Peyer's patch (tissue), 4 donors: ENCODE data around the gene TNS3.

Experiments used
- POLR2A ChIP-seq, 2 donors: fragments of 450-650 bp; IDR thresholded peaks; one replicate each; pipeline ENCODE4 v1.5.1; 2017; ENCODE audit warnings: antibody characterized with exemption in 2 of 2, mild to moderate bottlenecking in 2 of 2, moderate library complexity in 2 of 2
- TF ChIP-seq, protein P1 (sequence below), 6 experiments: fragments of 450-650 bp in 4 of 6; fragments of 200-600 bp in 2 of 6; sonication (generic) in 1 of 6; IDR thresholded peaks; one replicate each; pipeline ENCODE4 v1.5.1; 2017 to 2019; ENCODE audit warnings: antibody characterized with exemption in 6 of 6, mild to moderate bottlenecking in 3 of 6, moderate library complexity in 1 of 6

- TF ChIP-seq, protein P1, sequence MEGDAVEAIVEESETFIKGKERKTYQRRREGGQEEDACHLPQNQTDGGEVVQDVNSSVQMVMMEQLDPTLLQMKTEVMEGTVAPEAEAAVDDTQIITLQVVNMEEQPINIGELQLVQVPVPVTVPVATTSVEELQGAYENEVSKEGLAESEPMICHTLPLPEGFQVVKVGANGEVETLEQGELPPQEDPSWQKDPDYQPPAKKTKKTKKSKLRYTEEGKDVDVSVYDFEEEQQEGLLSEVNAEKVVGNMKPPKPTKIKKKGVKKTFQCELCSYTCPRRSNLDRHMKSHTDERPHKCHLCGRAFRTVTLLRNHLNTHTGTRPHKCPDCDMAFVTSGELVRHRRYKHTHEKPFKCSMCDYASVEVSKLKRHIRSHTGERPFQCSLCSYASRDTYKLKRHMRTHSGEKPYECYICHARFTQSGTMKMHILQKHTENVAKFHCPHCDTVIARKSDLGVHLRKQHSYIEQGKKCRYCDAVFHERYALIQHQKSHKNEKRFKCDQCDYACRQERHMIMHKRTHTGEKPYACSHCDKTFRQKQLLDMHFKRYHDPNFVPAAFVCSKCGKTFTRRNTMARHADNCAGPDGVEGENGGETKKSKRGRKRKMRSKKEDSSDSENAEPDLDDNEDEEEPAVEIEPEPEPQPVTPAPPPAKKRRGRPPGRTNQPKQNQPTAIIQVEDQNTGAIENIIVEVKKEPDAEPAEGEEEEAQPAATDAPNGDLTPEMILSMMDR (IDR thresholded peaks at IDR 0.05) = no peak
- no peak for TF ChIP-seq POLR2A (IDR thresholded peaks at IDR 0.05)
Observed at GRCh38 chr7:47371317-47371716, 210.6 kb downstream of the TNS3 start.
